ENCODE results near the gene MYB. TPM values are rescaled to one million over a fixed set of nuclear protein-coding genes. Genes with fewer than 3 reads are reported as not detected.

Gene MYB
- total RNA-seq, 4 donors from 2014 or later = 10.0 to 47.0 (median 14.7) TPM

DNA sequence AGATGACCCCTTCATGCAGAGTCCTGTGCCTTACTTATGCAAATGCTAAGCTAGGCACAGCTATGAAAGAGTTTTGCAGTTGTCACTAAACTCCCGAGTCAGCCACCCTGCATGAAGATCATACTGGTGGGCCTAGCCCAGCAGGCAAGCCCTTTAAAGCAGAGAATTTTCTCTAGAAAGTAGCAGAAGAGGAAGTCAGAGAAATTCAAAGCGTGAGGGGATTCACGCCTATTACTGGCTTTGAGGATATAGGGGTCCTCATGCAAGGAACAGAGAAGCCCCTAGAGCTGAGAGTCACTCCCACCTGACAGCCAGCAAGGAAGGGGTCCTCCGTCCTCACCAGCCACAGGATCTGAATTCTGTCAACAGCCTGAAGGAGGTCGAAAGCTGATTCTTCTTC lies 54.6 kb downstream of the MYB start:
- no peak for DNase-seq
- Histone ChIP-seq H3K36me3 (no peaks in the 10 kb centered on the region), H3K27ac (no peak overlapping the region), H3K4me1 (no peaks in the 10 kb centered on the region), H3K4me3 (no peak overlapping the region), H3K27me3 (no peaks in the 10 kb centered on the region), H3K9me3 (no peaks in the 10 kb centered on the region)
- TF ChIP-seq CTCF (IDR thresholded peaks at IDR 0.05) (no peak), POLR2A (IDR thresholded peaks at IDR 0.05) (no peak)

- Histone ChIP-seq H3K36me3 (no peaks in the 10 kb centered on the region), H3K27me3 (no peaks in the 10 kb centered on the region), H3K27ac (no peak overlapping the region), H3K4me3 (no peak overlapping the region), H3K4me1 (no peaks in the 10 kb centered on the region), H3K9me3 (no peaks in the 10 kb centered on the region)
- DNase-seq = no peak
- TF ChIP-seq POLR2A (IDR thresholded peaks at IDR 0.05) = no peak
- no peak for TF ChIP-seq CTCF (IDR thresholded peaks at IDR 0.05)
Observed at GRCh38 chr6:135236319-135236718, 55.2 kb downstream of the MYB start.

DNA sequence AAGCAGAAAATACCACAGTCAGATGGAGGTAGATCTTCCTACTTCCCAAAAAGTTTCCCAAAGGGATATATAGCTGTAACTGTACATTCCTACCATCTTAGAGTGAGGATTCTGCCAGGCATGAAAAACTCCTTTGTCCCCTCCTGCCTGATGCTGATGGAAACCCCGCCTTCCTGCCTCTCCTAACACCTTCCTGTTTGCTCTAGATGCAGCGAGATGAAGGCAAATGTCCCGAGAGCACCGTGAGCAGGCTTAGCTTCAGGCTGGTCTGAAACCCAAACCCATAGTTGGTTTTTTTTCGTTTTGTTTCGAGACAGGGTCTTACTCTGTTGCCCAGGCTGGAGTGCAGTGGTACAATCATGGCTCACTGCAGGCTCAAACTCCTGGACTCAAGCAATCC lies 55.6 kb downstream of the MYB start:
- no peaks in the 10 kb centered on the region for H3K27me3 ChIP-seq
- no peak for DNase-seq
- no peak overlapping the region for H3K4me3 ChIP-seq
- TF ChIP-seq POLR2A (IDR thresholded peaks at IDR 0.05) (no peak), CTCF (IDR thresholded peaks at IDR 0.05) (no peak)
- no peaks in the 10 kb centered on the region for H3K36me3 ChIP-seq
- H3K4me1 ChIP-seq = no peaks in the 10 kb centered on the region
- H3K9me3 ChIP-seq = no peaks in the 10 kb centered on the region
- H3K27ac ChIP-seq = no peak overlapping the region

GRCh38 chr6:135240711-135241110 lies 59.6 kb downstream of the MYB start:
- no peak for DNase-seq
- no peaks in the 10 kb centered on the region for H3K36me3 ChIP-seq
- no peak overlapping the region for H3K4me3 ChIP-seq
- no peaks in the 10 kb centered on the region for H3K27me3 ChIP-seq
- no peaks in the 10 kb centered on the region for H3K9me3 ChIP-seq
- H3K27ac ChIP-seq = no peak overlapping the region
- H3K4me1 ChIP-seq = no peaks in the 10 kb centered on the region
- no peak for TF ChIP-seq POLR2A (IDR thresholded peaks at IDR 0.05)
- no peak for TF ChIP-seq CTCF (IDR thresholded peaks at IDR 0.05)

DNA sequence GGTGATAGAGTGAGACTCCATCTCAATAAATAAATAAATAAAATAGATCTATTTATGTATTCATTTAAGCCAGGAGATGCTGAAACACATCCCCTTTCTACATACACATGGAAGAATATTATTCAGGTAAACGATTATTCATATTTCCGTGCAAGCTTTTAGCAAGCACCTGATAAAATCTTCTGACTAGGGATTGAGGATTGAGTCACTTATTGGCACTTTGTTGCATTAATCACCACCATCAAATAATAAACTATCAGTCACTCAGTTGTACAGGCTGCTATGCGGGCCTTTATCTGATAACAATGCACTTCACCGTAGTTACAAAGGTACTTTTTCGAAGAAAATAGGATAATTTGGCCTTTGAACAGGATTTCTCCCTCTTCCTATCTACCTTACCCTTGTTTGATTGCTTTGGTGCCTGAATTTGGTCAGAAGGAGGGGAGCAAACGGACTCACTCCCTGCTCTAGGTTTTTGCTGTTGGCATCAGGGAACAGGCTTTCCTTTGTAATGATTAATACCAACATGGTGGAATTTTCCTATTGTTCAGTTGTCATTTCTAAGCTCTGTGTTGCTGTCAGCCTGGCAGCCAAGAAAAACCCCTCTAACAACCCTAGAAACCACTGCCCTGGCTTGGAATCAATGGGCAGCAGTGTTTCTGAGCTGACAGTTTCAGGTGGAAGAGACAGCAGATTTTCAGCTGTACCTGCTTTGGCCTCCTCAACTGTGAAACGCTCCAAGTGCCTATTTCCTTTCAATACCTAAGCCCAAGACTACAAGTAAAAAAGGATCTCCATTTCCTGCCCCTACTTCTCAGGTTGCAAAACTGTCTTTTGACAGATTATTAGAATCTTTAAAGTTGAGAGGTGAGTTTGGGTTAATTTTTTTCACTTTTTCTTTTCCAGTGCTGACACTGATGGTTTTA lies 63.0 kb downstream of the MYB start:
- H3K27ac ChIP-seq = no peak overlapping the region
- no peaks in the 10 kb centered on the region for H3K9me3 ChIP-seq
- H3K27me3 ChIP-seq = no peaks in the 10 kb centered on the region
- no peaks in the 10 kb centered on the region for H3K36me3 ChIP-seq
- TF ChIP-seq CTCF (IDR thresholded peaks at IDR 0.05) (no peak), POLR2A (IDR thresholded peaks at IDR 0.05) (no peak)
- no peak for DNase-seq
- no peak overlapping the region for H3K4me3 ChIP-seq
- H3K4me1 ChIP-seq = no peaks in the 10 kb centered on the region

Measured in Peyer's patch (tissue), 4 donors.